Kidney tubule cell (primary cell): ENCODE data around the gene ARID1B.
A peak's percentile ranks its signal among the peaks of the same experiment; 100 is the strongest.

Experiments used
- DNase-seq: peaks from one replicate; pipeline ENCODE4 v3.0.0-alpha.2; 2018; ENCODE audit warnings: low spot score

The ARID1B gene

GRCh38 chr6:156909212-156910010 is 132.2 kb downstream of the ARID1B start:
- no peak for DNase-seq

GRCh38 chr6:156910011-156910334 is 132.8 kb downstream of the ARID1B start:
- DNase-seq, result no peak

GRCh38 chr6:156910938-156911337 is 133.8 kb downstream of the ARID1B start:
- peak; percentile 21 for DNase-seq

GRCh38 chr6:156911581-156911980 is 134.4 kb downstream of the ARID1B start:
- no peak for DNase-seq

- no peak for DNase-seq
Measured at GRCh38 chr6:156912431-156912830, 135.3 kb downstream of the ARID1B start.

GRCh38 chr6:156914181-156914580 is 137.0 kb downstream of the ARID1B start:
- DNase-seq, result no peak

GRCh38 chr6:156916130-156916801 is 139.1 kb downstream of the ARID1B start:
- DNase-seq, result no peak

GRCh38 chr6:156917213-156917612 is 140.0 kb downstream of the ARID1B start:
- DNase-seq, result no peak

GRCh38 chr6:156918647-156919046 is 141.5 kb downstream of the ARID1B start:
- DNase-seq, result no peak

GRCh38 chr6:156919370-156919769 is 142.2 kb downstream of the ARID1B start:
- no peak for DNase-seq

GRCh38 chr6:156919814-156920369 is 142.7 kb downstream of the ARID1B start:
- DNase-seq, result no peak

GRCh38 chr6:156924246-156924645 is 147.1 kb downstream of the ARID1B start:
- no peak for DNase-seq

GRCh38 chr6:156925026-156925425 is 147.8 kb downstream of the ARID1B start:
- no peak for DNase-seq

- no peak for DNase-seq
Measured at GRCh38 chr6:156925718-156926607, 148.8 kb downstream of the ARID1B start.

- DNase-seq, result no peak
Measured at GRCh38 chr6:156928126-156928525, 150.9 kb downstream of the ARID1B start.

- DNase-seq, result no peak
Measured at GRCh38 chr6:156928972-156929371, 151.8 kb downstream of the ARID1B start.

- DNase-seq, result no peak
Measured at GRCh38 chr6:156931283-156931682, 154.1 kb downstream of the ARID1B start.

GRCh38 chr6:156933201-156934068 is 156.3 kb downstream of the ARID1B start:
- DNase-seq, result no peak

- DNase-seq, result no peak
Measured at GRCh38 chr6:156934069-156934460, 156.9 kb downstream of the ARID1B start.

GRCh38 chr6:156935000-156935399 is 157.8 kb downstream of the ARID1B start:
- DNase-seq, result no peak

- no peak for DNase-seq
Measured at GRCh38 chr6:156938143-156938542, 161.0 kb downstream of the ARID1B start.
